ENCODE results near the gene TMEM147.
A peak's percentile ranks its signal among the peaks of the same experiment; 100 is the strongest.

TMEM147 gene

GRCh38 chr19:35533822-35534392 lies 11.5 kb upstream of the TMEM147 start:
- Histone ChIP-seq H3K27me3 (ENCODE audit: insufficient read depth, low read length, poor library complexity) (no peaks in the 10 kb centered on the region), H3K9ac (ENCODE audit: low read depth, low read length) (no peak overlapping the region), H4K20me1 (ENCODE audit: insufficient read depth, low read length) (no peaks in the 10 kb centered on the region), H3K4me1 (ENCODE audit: insufficient read depth, low read length) (no peaks in the 10 kb centered on the region), H3K4me3 (ENCODE audit: low read depth in 1 of 2, low read length in 2 of 2) (no peak overlapping the region), H2AFZ (ENCODE audit: low read depth, low read length) (no peak overlapping the region), H3K79me2 (ENCODE audit: insufficient read depth, low read length) (no peaks in the 10 kb centered on the region), H3K4me2 (ENCODE audit: insufficient read depth, low read length) (no peak overlapping the region), H3K27ac (ENCODE audit: low read length) (no peak overlapping the region), H3K9me3 (ENCODE audit: insufficient read depth, low read length, severe bottlenecking) (no peaks in the 10 kb centered on the region), H3K36me3 (ENCODE audit: insufficient read depth, low read length) (no peaks in the 10 kb centered on the region)
- no peak for TF ChIP-seq CTCF (IDR thresholded peaks at IDR 0.05; ENCODE audit: borderline replicate concordance, extremely low read depth, low read length, poor library complexity, severe bottlenecking)
- no peak for TF ChIP-seq EZH2 (IDR thresholded peaks at IDR 0.05; ENCODE audit: borderline replicate concordance, low read depth, low read length, severe bottlenecking)
- no peak for ATAC-seq (ENCODE audit: insufficient read depth, low read depth)
- DNase-seq: no peak

- Histone ChIP-seq H3K4me3 (ENCODE audit: low read depth in 1 of 2, low read length in 2 of 2) (no peak overlapping the region), H3K4me2 (ENCODE audit: insufficient read depth, low read length) (no peak overlapping the region), H3K4me1 (ENCODE audit: insufficient read depth, low read length) (no peaks in the 10 kb centered on the region), H3K36me3 (ENCODE audit: insufficient read depth, low read length) (no peaks in the 10 kb centered on the region), H3K27ac (ENCODE audit: low read length) (no peak overlapping the region), H3K27me3 (ENCODE audit: insufficient read depth, low read length, poor library complexity) (no peaks in the 10 kb centered on the region), H3K9ac (ENCODE audit: low read depth, low read length) (no peak overlapping the region), H2AFZ (ENCODE audit: low read depth, low read length) (no peak overlapping the region), H3K9me3 (ENCODE audit: insufficient read depth, low read length, severe bottlenecking) (no peaks in the 10 kb centered on the region), H4K20me1 (ENCODE audit: insufficient read depth, low read length) (no peaks in the 10 kb centered on the region), H3K79me2 (ENCODE audit: insufficient read depth, low read length) (no peaks in the 10 kb centered on the region)
- no peak for DNase-seq
- ATAC-seq (ENCODE audit: insufficient read depth, low read depth): no peak
- TF ChIP-seq EZH2 (IDR thresholded peaks at IDR 0.05; ENCODE audit: borderline replicate concordance, low read depth, low read length, severe bottlenecking) (no peak), CTCF (IDR thresholded peaks at IDR 0.05; ENCODE audit: borderline replicate concordance, extremely low read depth, low read length, poor library complexity, severe bottlenecking) (no peak)
These were observed 10.5 kb upstream of the TMEM147 start for GRCh38 chr19:35534803-35535480.

- Histone ChIP-seq H3K27me3 (ENCODE audit: insufficient read depth, low read length, poor library complexity) (no peaks in the 10 kb centered on the region), H3K79me2 (ENCODE audit: insufficient read depth, low read length) (no peaks in the 10 kb centered on the region), H3K27ac (ENCODE audit: low read length) (no peak overlapping the region), H4K20me1 (ENCODE audit: insufficient read depth, low read length) (no peaks in the 10 kb centered on the region), H3K4me2 (ENCODE audit: insufficient read depth, low read length) (no peak overlapping the region), H3K9ac (ENCODE audit: low read depth, low read length) (no peak overlapping the region), H3K4me1 (ENCODE audit: insufficient read depth, low read length) (peaks cover 9% of the 10 kb centered on the region), H3K9me3 (ENCODE audit: insufficient read depth, low read length, severe bottlenecking) (no peaks in the 10 kb centered on the region), H3K4me3 (ENCODE audit: low read depth in 1 of 2, low read length in 2 of 2) (no peak overlapping the region), H2AFZ (ENCODE audit: low read depth, low read length) (no peak overlapping the region), H3K36me3 (ENCODE audit: insufficient read depth, low read length) (peaks cover 5% of the 10 kb centered on the region; the same call in 1 of the 2 replicates)
- TF ChIP-seq CTCF (IDR thresholded peaks at IDR 0.05; ENCODE audit: borderline replicate concordance, extremely low read depth, low read length, poor library complexity, severe bottlenecking): no peak
- TF ChIP-seq EZH2 (IDR thresholded peaks at IDR 0.05; ENCODE audit: borderline replicate concordance, low read depth, low read length, severe bottlenecking): no peak
- ATAC-seq (ENCODE audit: insufficient read depth, low read depth) (peak; percentile 36; the same call in 1 of the 3 replicates), DNase-seq (no peak)
These were observed 6.1 kb upstream of the TMEM147 start for GRCh38 chr19:35539314-35539713.

Measured in DND-41 (cell line).